ENCODE results near the gene TUBB3.

Gene TUBB3

DNA sequence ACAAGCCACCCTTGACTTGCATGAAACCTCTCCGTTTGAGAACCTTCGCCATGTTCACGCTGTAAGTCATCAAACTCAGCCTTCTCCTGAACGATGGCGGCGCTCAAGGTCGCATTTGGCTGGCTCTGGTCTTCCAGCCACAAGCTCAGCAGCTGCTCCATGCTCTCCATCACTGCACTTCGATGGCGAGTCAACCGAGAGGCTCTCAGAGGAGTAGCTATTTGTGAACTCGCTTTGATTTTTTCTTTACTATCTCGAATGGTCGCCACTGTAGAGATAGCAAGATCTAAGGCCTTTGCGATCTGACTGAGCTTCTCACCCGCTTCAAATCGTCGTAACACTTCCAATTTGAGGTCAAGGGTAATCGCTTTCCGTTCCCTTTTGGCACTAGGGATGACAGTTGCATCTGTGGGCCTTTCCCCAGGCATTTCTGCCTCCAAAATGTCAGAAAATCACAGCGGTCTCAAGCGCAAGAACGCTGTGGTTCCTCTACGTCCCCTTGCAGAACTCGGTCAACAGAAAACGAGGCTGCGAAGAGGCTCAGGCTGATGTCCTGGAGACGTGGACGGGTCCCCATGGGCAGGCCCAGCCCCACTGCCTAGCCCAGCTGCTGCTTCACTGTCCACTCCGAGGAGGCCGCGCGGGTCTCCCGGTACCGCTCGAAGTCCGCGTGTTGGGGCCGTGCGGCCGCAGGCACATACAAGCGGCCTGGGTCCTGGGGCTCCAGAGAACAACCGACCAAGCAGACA lies 48.5 kb downstream of the TUBB3 start:
- DNase-seq: no peak

DNA sequence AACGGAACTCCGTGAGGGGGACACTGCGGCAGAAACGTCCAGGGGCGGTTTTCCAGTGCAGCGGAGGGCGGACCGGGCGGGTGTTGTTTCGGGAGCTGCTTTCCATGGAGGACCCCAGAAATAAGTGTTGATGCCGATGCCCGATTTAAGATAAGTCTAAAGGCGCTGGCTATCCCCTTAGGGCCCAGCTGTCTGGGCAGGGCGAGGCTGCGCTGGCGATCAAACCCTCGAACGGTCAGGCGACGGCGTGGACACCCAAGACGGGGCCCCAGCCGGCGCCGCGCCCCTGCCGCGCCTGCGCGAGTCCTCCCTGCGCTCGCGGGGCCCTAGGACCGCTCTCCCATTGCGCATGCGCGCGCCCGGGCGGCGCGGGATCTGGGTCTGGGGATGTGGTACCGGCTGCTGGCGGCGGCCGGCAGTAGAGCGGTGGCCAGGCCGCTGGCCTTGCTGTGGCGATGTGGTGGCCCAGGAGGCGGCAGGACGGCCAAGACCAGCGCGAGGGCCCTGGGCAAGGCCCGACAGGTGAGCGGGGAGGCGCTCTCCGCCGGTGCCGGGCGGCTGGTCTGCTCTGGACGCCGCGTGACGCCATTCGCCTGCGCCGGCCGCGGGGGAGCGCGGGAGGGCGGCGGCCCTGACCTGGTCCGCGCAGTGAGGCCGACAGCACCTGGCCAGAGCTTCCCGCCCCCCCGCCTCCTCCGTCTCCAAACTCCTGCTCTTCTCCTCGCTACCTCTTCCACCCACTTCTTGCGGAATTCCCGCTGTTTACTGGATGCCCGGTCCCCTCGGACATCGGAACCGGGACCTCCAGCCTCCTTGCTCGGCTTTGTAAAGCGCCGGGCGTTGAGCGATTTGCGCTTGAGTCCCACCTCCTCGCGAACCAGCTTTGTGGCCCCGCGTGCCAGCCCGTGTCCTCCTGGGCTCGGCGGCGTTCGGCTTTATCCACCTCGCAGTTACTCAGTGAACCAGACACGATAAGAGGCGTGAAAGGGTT lies 49.4 kb downstream of the TUBB3 start:
- DNase-seq: peak; percentile 93

GRCh38 chr16:89973235-89973634 lies 50.1 kb downstream of the TUBB3 start:
- no peak for DNase-seq

DNA sequence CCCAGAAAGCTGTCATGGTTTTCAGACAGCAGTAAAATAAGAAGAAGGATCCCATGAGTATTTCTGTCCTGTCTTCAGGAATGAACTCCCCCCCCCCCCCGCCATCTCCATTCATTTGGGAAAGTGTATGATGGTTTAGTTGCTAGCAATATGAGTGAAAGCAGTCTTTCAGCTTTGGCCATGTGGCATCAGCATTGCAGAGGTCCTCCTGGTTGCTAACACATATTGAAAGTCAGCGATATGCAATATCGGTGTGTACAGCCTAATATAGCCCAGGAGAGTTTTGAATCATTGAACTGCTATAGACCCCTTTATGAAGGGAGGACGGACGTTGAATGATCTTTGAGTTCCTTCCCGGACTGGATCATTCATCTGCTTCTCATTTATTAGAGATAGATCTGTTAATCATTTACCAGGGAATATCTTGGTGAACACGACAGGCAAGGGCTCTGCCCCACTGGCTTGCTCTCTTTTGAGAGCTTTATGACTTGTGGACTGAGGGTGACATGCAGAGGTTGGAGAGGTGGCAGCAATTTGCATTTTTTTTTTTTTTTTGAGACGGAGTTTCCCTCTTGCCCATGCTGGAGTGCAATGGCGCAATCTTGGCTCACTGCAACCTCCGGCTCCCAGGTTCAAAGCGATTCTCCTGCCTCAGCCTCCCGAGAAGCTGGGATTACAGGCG lies 50.7 kb downstream of the TUBB3 start:
- no peak for DNase-seq

DNA sequence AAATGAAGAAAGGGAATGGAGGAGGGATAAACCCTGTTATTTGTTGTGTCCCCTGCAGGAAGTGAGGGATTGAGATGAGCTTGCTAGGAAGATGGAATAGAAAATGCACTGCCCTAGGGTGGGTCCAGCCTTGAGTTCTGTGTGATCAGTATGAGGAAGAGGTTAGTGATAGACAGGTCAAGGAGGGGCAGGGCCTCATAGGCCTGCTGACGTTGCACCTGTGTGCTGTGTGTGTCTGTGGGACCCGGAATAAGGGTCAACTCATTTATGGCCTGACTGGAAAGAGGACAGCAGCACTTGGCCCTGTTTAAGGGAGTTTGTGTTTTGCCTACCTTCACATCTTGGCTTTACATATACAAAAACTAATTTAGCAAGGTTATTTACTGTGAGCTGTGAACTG lies 51.7 kb downstream of the TUBB3 start:
- DNase-seq: no peak

GRCh38 chr16:89981414-89981813 lies 58.3 kb downstream of the TUBB3 start:
- DNase-seq: no peak

- DNase-seq: no peak
These were observed 59.2 kb downstream of the TUBB3 start for GRCh38 chr16:89982318-89982717.

DNA sequence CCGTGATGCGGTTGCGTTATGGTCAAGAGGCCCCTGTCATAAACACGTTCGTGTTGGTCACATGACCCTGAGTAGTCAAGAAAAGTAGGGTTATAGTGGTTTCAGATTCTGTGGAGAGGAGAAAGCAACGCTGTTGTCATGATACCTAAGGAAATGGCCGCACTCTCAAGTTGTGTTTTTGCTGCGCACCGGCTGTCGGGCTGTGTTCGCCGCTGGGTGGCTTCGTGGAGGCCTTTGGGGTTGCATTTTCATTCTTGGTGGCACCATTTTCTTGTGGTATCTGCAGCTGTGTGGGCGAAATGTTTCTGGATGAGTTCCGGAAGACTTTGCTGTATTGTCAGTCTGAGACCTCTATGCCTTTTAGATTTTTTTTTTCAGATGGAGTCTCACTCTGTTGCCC lies 60.4 kb downstream of the TUBB3 start:
- no peak for DNase-seq

DNA sequence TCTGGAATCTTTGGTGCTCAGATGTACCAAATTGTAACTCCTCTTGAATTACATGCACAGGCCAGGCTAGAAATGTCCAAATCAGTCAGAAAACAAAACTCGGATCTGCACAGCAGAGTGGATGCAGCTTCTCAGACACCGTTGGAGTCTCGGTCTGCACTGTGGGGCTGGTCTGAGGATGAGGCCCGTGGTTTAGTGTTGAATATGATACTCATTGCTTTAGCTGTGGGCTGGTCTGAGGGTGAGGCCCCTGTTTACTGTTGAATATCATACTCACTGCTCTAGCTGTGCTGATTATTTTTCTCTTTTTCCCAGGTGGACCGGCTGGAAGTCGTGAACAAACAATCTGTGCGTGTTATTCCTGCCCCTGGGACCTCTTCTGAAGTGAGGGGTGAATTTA lies 61.1 kb downstream of the TUBB3 start:
- no peak for DNase-seq

DNA sequence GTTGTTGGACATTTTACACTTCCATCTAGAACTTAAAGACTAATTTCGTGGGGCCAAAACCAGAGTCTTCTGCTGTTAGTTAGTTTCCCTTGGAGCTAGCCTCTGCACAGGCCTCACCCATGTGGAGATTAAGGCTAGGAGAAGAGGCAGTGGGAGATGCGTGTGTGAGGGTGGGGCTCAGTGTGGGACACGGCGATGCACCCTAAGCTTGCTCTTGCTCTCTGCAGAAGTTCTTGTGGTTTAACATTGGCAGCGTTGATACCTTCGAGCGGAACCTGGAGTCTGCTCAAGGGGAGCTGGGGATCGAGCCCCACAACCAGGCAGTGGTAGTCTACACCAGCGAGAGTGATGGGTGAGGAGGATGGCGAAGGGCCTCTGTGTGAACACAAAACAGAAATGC lies 62.1 kb downstream of the TUBB3 start:
- DNase-seq: no peak

All from CD4-positive, alpha-beta T cell treated with Interleukin-12 subunit alpha and Interleukin-12 subunit beta, for 1 hour (primary cell).